Adrenal gland (tissue), 5 donors: ENCODE results near the gene TCF4.

Experiments used
- CTCF ChIP-seq, 6 experiments: fragments of 450-650 bp in 4 of 6; fragments of 200-600 bp in 2 of 6; sonication (generic) in 1 of 6; IDR thresholded peaks; 1 replicate in 5 of 6; 2 replicates in 1 of 6; pipeline versions ENCODE4 v1.5.1 to v1.8.0; 2016 to 2021; ENCODE audit warnings: antibody characterized with exemption in 6 of 6, mild to moderate bottlenecking in 2 of 6, moderate library complexity in 1 of 6
- POLR2A ChIP-seq, 2 donors: fragments of 450-650 bp; IDR thresholded peaks; one replicate each; pipeline ENCODE4 v1.6.1; 2017; ENCODE audit warnings: antibody characterized with exemption in 2 of 2, mild to moderate bottlenecking in 2 of 2, moderate library complexity in 1 of 2
- donor health status: DM: no; HTN: no; CAD: no.

- TF ChIP-seq CTCF (IDR thresholded peaks at IDR 0.05) (no peak), POLR2A (IDR thresholded peaks at IDR 0.05) (no peak)
These were observed 343.4 kb downstream of the TCF4 start for GRCh38 chr18:55244546-55244945.
